Measurements from ENCODE around the gene GUCD1. TPM values are rescaled to one million over a fixed set of nuclear protein-coding genes. Genes with fewer than 3 reads are reported as not detected.

GUCD1 gene
- total and polyA plus RNA-seq, 2 of the 13 experiments (the other 11 are each of a cell fraction or from before 2014, with no cell fraction given), result 128 to 245 TPM

DNA sequence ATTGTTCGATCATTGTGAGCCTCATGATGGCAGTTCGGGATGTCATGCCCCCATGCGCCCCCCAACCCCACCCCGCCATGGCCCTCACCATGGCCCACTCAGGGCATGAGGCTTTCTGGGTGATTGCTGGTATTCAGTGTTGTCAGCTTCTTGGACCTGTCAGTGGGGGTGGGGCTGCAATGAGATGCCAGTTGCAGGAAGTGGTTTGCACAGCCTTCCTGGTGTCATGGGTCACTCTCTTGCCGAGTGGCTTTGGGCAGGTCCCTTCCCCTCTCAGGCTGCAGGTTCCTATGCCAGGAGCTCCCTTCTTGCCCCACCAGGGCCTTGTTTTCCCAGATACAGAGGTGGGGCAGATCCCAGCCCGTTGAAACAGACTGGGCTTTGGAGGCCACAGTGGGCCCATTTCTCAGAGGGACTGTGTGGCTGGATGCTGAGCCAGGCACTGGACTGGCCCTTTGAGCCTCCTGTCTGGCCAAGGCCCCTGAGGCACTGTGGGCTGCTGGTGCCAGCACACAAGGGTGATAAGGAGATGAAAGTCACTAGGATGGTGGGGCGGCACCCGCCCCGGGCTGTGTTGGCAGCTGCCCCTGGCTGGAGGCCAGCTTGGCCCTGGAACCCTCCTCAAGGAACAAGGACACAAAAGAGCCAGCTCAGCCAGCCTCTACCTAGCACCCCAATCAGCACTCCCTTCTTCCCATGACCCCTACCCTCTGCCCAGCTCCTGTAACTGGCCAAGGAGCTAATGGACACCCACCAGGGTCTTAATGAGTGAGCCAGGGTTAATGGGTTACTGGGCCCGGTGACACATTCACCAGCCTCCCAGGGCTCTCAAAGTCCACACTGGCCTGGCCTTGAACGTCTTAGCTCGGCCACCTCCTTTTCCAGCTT is 46.5 kb upstream of the GUCD1 start (continued):
- TF ChIP-seq, protein P1, sequence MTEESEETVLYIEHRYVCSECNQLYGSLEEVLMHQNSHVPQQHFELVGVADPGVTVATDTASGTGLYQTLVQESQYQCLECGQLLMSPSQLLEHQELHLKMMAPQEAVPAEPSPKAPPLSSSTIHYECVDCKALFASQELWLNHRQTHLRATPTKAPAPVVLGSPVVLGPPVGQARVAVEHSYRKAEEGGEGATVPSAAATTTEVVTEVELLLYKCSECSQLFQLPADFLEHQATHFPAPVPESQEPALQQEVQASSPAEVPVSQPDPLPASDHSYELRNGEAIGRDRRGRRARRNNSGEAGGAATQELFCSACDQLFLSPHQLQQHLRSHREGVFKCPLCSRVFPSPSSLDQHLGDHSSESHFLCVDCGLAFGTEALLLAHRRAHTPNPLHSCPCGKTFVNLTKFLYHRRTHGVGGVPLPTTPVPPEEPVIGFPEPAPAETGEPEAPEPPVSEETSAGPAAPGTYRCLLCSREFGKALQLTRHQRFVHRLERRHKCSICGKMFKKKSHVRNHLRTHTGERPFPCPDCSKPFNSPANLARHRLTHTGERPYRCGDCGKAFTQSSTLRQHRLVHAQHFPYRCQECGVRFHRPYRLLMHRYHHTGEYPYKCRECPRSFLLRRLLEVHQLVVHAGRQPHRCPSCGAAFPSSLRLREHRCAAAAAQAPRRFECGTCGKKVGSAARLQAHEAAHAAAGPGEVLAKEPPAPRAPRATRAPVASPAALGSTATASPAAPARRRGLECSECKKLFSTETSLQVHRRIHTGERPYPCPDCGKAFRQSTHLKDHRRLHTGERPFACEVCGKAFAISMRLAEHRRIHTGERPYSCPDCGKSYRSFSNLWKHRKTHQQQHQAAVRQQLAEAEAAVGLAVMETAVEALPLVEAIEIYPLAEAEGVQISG (CRISPR knock-in tag; IDR thresholded peaks at IDR 0.05), result peak; percentile 31; the same call in 1 of the 2 replicates
- TF ChIP-seq CENPT (CRISPR knock-in tag; IDR thresholded peaks at IDR 0.05; ENCODE audit: low read depth), result no peak
- TF ChIP-seq ZNF713 (CRISPR knock-in tag; IDR thresholded peaks at IDR 0.05), result no peak
- TF ChIP-seq, protein P2, sequence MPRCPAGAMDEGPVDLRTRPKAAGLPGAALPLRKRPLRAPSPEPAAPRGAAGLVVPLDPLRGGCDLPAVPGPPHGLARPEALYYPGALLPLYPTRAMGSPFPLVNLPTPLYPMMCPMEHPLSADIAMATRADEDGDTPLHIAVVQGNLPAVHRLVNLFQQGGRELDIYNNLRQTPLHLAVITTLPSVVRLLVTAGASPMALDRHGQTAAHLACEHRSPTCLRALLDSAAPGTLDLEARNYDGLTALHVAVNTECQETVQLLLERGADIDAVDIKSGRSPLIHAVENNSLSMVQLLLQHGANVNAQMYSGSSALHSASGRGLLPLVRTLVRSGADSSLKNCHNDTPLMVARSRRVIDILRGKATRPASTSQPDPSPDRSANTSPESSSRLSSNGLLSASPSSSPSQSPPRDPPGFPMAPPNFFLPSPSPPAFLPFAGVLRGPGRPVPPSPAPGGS (CRISPR knock-in tag; IDR thresholded peaks at IDR 0.05), result no peak
- no peak for TF ChIP-seq NFYC (CRISPR knock-in tag; IDR thresholded peaks at IDR 0.05)
- TF ChIP-seq EZH2 (conservative IDR thresholded peaks at IDR 0.05; ENCODE audit: low read depth, low read length), result no peak
- TF ChIP-seq, protein P3, sequence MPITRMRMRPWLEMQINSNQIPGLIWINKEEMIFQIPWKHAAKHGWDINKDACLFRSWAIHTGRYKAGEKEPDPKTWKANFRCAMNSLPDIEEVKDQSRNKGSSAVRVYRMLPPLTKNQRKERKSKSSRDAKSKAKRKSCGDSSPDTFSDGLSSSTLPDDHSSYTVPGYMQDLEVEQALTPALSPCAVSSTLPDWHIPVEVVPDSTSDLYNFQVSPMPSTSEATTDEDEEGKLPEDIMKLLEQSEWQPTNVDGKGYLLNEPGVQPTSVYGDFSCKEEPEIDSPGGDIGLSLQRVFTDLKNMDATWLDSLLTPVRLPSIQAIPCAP (CRISPR knock-in tag; IDR thresholded peaks at IDR 0.05; ENCODE audit: low read depth), result no peak
- no peak for TF ChIP-seq MTF1 (CRISPR knock-in tag; IDR thresholded peaks at IDR 0.05)
- no peak for TF ChIP-seq ZKSCAN1 (IDR thresholded peaks at IDR 0.05; ENCODE audit: low read length)
- TF ChIP-seq ZFP1 (CRISPR knock-in tag; IDR thresholded peaks at IDR 0.05), result no peak
- TF ChIP-seq ZNF546 (CRISPR knock-in tag; conservative IDR thresholded peaks at IDR 0.05), result 0 out of 2 replicates have a peak, but pooled peaks have one; percentile 47
- TF ChIP-seq, protein P4, sequence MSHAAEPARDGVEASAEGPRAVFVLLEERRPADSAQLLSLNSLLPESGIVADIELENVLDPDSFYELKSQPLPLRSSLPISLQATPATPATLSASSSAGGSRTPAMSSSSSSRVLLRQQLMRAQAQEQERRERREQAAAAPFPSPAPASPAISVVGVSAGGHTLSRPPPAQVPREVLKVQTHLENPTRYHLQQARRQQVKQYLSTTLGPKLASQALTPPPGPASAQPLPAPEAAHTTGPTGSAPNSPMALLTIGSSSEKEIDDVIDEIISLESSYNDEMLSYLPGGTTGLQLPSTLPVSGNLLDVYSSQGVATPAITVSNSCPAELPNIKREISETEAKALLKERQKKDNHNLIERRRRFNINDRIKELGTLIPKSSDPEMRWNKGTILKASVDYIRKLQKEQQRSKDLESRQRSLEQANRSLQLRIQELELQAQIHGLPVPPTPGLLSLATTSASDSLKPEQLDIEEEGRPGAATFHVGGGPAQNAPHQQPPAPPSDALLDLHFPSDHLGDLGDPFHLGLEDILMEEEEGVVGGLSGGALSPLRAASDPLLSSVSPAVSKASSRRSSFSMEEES (CRISPR knock-in tag; IDR thresholded peaks at IDR 0.05), result no peak
- 0 out of 2 replicates have a peak, but pooled peaks have one; percentile 31 for TF ChIP-seq ZNF274 (CRISPR knock-in tag; IDR thresholded peaks at IDR 0.05)
- TF ChIP-seq ZSCAN22 (CRISPR knock-in tag; IDR thresholded peaks at IDR 0.05), result no peak
- no peak for TF ChIP-seq HNRNPUL1 (IDR thresholded peaks at IDR 0.05; ENCODE audit: low read depth, low read length)
- TF ChIP-seq ZNF773 (CRISPR knock-in tag; IDR thresholded peaks at IDR 0.05; ENCODE audit: borderline replicate concordance), result no peak
- TF ChIP-seq RXRB (CRISPR knock-in tag; IDR thresholded peaks at IDR 0.05; ENCODE audit: borderline replicate concordance), result peak; percentile 51; the same call in 1 of the 2 replicates
- TF ChIP-seq, protein P5, sequence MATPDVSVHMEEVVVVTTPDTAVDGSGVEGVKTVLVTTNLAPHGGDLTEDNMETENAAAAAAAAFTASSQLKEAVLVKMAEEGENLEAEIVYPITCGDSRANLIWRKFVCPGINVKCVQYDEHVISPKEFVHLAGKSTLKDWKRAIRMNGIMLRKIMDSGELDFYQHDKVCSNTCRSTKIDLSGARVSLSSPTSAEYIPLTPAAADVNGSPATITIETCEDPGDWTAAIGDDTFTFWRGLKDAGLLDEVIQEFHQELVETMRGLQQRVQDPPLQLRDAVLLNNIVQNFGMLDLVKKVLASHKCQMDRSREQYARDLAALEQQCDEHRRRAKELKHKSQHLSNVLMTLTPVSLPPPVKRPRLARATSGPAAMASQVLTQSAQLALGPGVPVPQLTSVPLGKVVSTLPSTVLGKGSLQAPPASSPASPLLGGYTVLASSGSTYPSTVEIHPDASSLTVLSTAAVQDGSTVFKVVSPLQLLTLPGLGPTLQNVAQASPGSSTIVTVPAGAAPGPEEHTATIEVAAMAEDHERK (CRISPR knock-in tag; IDR thresholded peaks at IDR 0.05; ENCODE audit: low read depth), result no peak
- no peak for TF ChIP-seq NBN (conservative IDR thresholded peaks at IDR 0.05)
- TF ChIP-seq, protein P6, sequence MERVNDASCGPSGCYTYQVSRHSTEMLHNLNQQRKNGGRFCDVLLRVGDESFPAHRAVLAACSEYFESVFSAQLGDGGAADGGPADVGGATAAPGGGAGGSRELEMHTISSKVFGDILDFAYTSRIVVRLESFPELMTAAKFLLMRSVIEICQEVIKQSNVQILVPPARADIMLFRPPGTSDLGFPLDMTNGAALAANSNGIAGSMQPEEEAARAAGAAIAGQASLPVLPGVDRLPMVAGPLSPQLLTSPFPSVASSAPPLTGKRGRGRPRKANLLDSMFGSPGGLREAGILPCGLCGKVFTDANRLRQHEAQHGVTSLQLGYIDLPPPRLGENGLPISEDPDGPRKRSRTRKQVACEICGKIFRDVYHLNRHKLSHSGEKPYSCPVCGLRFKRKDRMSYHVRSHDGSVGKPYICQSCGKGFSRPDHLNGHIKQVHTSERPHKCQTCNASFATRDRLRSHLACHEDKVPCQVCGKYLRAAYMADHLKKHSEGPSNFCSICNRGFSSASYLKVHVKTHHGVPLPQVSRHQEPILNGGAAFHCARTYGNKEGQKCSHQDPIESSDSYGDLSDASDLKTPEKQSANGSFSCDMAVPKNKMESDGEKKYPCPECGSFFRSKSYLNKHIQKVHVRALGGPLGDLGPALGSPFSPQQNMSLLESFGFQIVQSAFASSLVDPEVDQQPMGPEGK (CRISPR knock-in tag; IDR thresholded peaks at IDR 0.05), result 0 out of 2 replicates have a peak, but pooled peaks have one; percentile 9
